Glomerular visceral epithelial cell (primary cell): ENCODE data around the gene UBE2J1.

Source experiments
- DNase-seq: peaks from one replicate; pipeline ENCODE4 v3.0.0-alpha.2; 2016; ENCODE audit errors: extremely low spot score

The UBE2J1 gene

DNA sequence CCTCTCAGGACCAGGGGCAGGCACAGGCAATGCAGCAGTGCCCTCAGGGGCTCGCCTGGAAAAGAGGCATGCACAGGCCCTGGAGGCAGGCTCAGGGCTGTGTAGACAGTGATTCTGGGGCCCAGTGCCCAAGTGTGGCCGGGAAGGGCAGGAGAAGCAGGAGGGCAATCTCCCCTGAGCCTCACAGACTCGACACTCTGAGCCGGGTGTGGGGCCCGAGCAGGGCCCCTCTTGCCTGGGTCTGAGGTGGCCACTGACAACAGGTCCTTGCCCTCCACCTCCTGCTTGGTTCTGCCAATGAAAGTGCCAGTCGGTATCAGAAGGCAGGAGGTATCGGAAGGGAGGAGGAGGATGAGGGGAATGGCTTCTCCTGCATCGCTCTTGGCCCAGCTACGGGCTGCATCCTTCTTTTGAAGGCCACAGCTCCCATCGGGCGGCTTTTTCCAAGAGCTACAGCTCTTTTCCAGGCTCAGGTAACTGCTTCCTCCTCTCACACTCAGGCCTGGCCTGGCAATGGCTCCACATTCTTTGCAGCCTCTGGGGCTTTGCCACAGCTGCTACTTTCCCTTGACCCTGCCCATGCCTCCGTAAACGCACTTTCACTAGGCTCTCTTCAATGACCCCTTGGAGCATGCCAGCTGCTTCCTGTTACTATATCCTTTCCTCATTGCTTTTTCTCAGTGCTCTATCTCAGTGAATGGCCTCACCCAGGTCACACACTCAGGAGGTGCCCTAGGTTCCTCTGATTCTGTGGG, 61.9 kb downstream of the UBE2J1 start:
- no peak for DNase-seq

- no peak for DNase-seq
These were observed 62.8 kb downstream of the UBE2J1 start for GRCh38 chr6:89289710-89290109.

- DNase-seq = no peak
These were observed 65.0 kb downstream of the UBE2J1 start for GRCh38 chr6:89287351-89288028.

DNA sequence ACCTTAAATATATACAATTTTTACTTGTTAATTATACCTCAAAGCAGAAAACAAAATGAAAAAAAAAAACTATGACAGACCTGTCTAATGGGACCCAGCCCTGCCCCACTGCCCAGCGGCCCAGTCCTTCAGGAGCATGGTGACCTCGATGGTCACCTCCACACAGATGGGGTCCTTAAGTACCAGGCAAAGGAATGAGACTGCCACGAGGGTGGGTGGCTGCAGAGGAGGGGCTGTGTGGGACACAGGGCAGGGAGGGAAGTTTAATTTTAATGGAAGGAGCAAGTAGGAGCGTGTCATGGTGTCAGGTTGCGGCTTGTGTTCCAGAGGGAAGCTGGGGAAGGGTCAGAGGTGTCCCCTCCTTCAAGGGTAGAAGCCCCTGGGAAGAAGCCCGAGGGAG, 66.0 kb downstream of the UBE2J1 start:
- DNase-seq = no peak

GRCh38 chr6:89284963-89285735, 67.4 kb downstream of the UBE2J1 start:
- DNase-seq = no peak

GRCh38 chr6:89284081-89284480, 68.4 kb downstream of the UBE2J1 start:
- no peak for DNase-seq

GRCh38 chr6:89282749-89283148, 69.8 kb downstream of the UBE2J1 start:
- no peak for DNase-seq

DNA sequence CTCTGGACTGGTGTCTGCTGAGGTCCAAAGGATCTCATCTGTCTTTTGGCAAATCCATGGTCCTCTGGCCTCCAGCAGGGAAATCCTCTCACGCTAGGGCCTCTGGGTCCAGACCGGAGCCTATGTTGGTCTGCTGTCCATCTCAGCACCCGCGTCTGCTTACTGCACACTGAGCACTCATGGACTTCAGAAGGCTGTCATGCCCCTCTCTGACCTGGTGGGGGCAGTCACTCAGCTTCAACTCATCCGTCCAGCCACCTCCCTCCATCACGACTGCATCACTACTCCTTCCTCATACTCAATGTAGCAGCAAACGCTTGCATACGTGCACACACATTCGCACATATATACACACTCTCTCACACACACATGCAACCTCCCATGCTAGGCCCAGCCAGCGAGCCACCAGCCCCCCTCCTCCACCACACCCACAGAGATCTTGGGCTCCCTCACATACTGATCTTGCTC, 70.7 kb downstream of the UBE2J1 start:
- DNase-seq = peak; percentile 35

GRCh38 chr6:89278956-89279355, 73.6 kb downstream of the UBE2J1 start:
- DNase-seq = no peak
